HL-60/S4 (cell line): Measurements from ENCODE around the gene PATL2.
"Not testable (repeated sequence)": the region's sequence is repeated elsewhere in the genome, so short reads cannot be mapped to it uniquely, and the experiment has no call there.

Experiments used
- in situ Hi-C: fragments of 300-500 bp; cut with MboI; formaldehyde crosslinking; loops from 2 replicates; pipeline ENCODE4 v1.14.3; 2022; ENCODE audit warnings: low sequenced_read_pairs

PATL2 gene

GRCh38 chr15:44656298-44656697 lies 54.8 kb downstream of the PATL2 start:
- in situ Hi-C loops: no loop called here

GRCh38 chr15:44654858-44655257 lies 56.3 kb downstream of the PATL2 start:
- in situ Hi-C loops: no loop called here

- in situ Hi-C loops: no loop called here
These were observed 63.5 kb downstream of the PATL2 start for GRCh38 chr15:44647637-44648036.

- in situ Hi-C loops: no loop called here
These were observed 64.1 kb downstream of the PATL2 start for GRCh38 chr15:44647036-44647435.

- in situ Hi-C loops: no loop called here
These were observed 64.7 kb downstream of the PATL2 start for GRCh38 chr15:44646460-44646859.

- in situ Hi-C loops: no loop called here
These were observed 69.5 kb downstream of the PATL2 start for GRCh38 chr15:44641651-44642050.

GRCh38 chr15:44636976-44637375 lies 74.1 kb downstream of the PATL2 start:
- in situ Hi-C loops: no loop called here

- in situ Hi-C loops: no loop called here
These were observed 77.5 kb downstream of the PATL2 start for GRCh38 chr15:44633603-44634002.

GRCh38 chr15:44625286-44625685 lies 85.8 kb downstream of the PATL2 start:
- in situ Hi-C loops: not testable (repeated sequence)

GRCh38 chr15:44623178-44623577 lies 87.9 kb downstream of the PATL2 start:
- in situ Hi-C loops: no loop called here

GRCh38 chr15:44620081-44620480 lies 91.0 kb downstream of the PATL2 start:
- in situ Hi-C loops: no loop called here

- in situ Hi-C loops: no loop called here
These were observed 94.1 kb downstream of the PATL2 start for GRCh38 chr15:44616974-44617373.
